Skeletal muscle satellite cell (primary cell): Measurements from ENCODE around the gene RPL22.

Experiments used
- H3K27me3 ChIP-seq: 2 replicates; pipeline ENCODE4 v1.7.0; 2013; ENCODE audit warnings: low read length; ENCODE audit not compliant: control insufficient read depth, insufficient read depth
- H3K36me3 ChIP-seq: 2 replicates; pipeline ENCODE4 v1.7.0; 2013; ENCODE audit warnings: mild to moderate bottlenecking, control low read depth, low read length; ENCODE audit not compliant: insufficient read depth
- H3K4me1 ChIP-seq: 2 replicates; pipeline ENCODE4 v1.7.0; 2013; ENCODE audit warnings: low read length; ENCODE audit not compliant: control insufficient read depth, insufficient read depth
- H3K4me2 ChIP-seq: 2 replicates; pipeline ENCODE4 v1.7.0; 2013; ENCODE audit warnings: mild to moderate bottlenecking, low read length
- H3K4me3 ChIP-seq: 2 replicates; pipeline ENCODE4 v1.7.0; 2013; ENCODE audit warnings: low read length
- H3K9ac ChIP-seq: 2 replicates; pipeline ENCODE4 v1.7.0; 2013; ENCODE audit warnings: mild to moderate bottlenecking, low read depth, low read length, moderate library complexity
- H3K9me3 ChIP-seq: replicated peaks from 2 replicates; pipeline ENCODE4 v1.7.0; 2013; ENCODE audit warnings: mild to moderate bottlenecking, control low read depth, low read length

Gene RPL22

GRCh38 chr1:6154525-6155319 is 44.7 kb downstream of the RPL22 start:
- H3K9ac ChIP-seq, result no peak overlapping the region
- H3K4me3 ChIP-seq, result no peak overlapping the region
- H3K9me3 ChIP-seq, result no peaks in the 10 kb centered on the region
- no peak overlapping the region for H3K4me2 ChIP-seq
- H3K27me3 ChIP-seq, result peaks cover 20% of the 10 kb centered on the region
- no peaks in the 10 kb centered on the region for H3K36me3 ChIP-seq
- peaks cover 11% of the 10 kb centered on the region for H3K4me1 ChIP-seq

GRCh38 chr1:6152882-6153281 is 46.5 kb downstream of the RPL22 start:
- Histone ChIP-seq H3K9ac (no peak overlapping the region), H3K4me2 (no peak overlapping the region), H3K36me3 (no peaks in the 10 kb centered on the region), H3K9me3 (no peaks in the 10 kb centered on the region), H3K4me3 (no peak overlapping the region), H3K4me1 (peaks cover 7% of the 10 kb centered on the region), H3K27me3 (peaks cover 32% of the 10 kb centered on the region)

GRCh38 chr1:6152181-6152580 is 47.2 kb downstream of the RPL22 start:
- H3K4me3 ChIP-seq, result no peak overlapping the region
- no peak overlapping the region for H3K4me2 ChIP-seq
- H3K9me3 ChIP-seq, result no peaks in the 10 kb centered on the region
- H3K4me1 ChIP-seq, result no peaks in the 10 kb centered on the region
- no peak overlapping the region for H3K9ac ChIP-seq
- H3K27me3 ChIP-seq, result peaks cover 36% of the 10 kb centered on the region
- H3K36me3 ChIP-seq, result no peaks in the 10 kb centered on the region

- H3K4me1 ChIP-seq, result no peaks in the 10 kb centered on the region
Measured at GRCh38 chr1:6151291-6151822, 48.0 kb downstream of the RPL22 start.

GRCh38 chr1:6150006-6150938 is 49.1 kb downstream of the RPL22 start:
- Histone ChIP-seq H3K9me3 (no peaks in the 10 kb centered on the region), H3K27me3 (peaks cover 43% of the 10 kb centered on the region)

More at GRCh38 chr1:6151291-6151822, 48.0 kb downstream of the RPL22 start:
- peaks cover 36% of the 10 kb centered on the region for H3K27me3 ChIP-seq
- H3K4me2 ChIP-seq, result no peak overlapping the region
- no peaks in the 10 kb centered on the region for H3K9me3 ChIP-seq
- H3K4me3 ChIP-seq, result no peak overlapping the region
- H3K9ac ChIP-seq, result no peak overlapping the region
- H3K36me3 ChIP-seq, result no peaks in the 10 kb centered on the region

GRCh38 chr1:6149597-6149996 is 49.8 kb downstream of the RPL22 start:
- no peaks in the 10 kb centered on the region for H3K9me3 ChIP-seq
- no peaks in the 10 kb centered on the region for H3K36me3 ChIP-seq
- no peak overlapping the region for H3K4me3 ChIP-seq
- no peaks in the 10 kb centered on the region for H3K4me1 ChIP-seq
- no peak overlapping the region for H3K4me2 ChIP-seq
- no peak overlapping the region for H3K9ac ChIP-seq
- peaks cover 50% of the 10 kb centered on the region for H3K27me3 ChIP-seq

More at GRCh38 chr1:6150006-6150938, 49.1 kb downstream of the RPL22 start:
- Histone ChIP-seq H3K9ac (no peak overlapping the region), H3K36me3 (no peaks in the 10 kb centered on the region), H3K4me1 (no peaks in the 10 kb centered on the region), H3K4me3 (no peak overlapping the region), H3K4me2 (no peak overlapping the region)

- Histone ChIP-seq H3K4me3 (no peak overlapping the region), H3K9ac (no peak overlapping the region), H3K9me3 (no peaks in the 10 kb centered on the region)
Measured at GRCh38 chr1:6148497-6149241, 50.7 kb downstream of the RPL22 start.

GRCh38 chr1:6145864-6146410 is 53.5 kb downstream of the RPL22 start:
- Histone ChIP-seq H3K4me2 (no peak overlapping the region), H3K9ac (no peak overlapping the region), H3K27me3 (peaks cover 40% of the 10 kb centered on the region), H3K4me1 (no peaks in the 10 kb centered on the region), H3K4me3 (no peak overlapping the region), H3K36me3 (no peaks in the 10 kb centered on the region), H3K9me3 (no peaks in the 10 kb centered on the region)

More at GRCh38 chr1:6148497-6149241, 50.7 kb downstream of the RPL22 start:
- Histone ChIP-seq H3K36me3 (no peaks in the 10 kb centered on the region), H3K4me2 (peak overlapping the region; percentile 33), H3K4me1 (no peaks in the 10 kb centered on the region), H3K27me3 (peaks cover 55% of the 10 kb centered on the region)

- H3K9ac ChIP-seq, result no peak overlapping the region
- H3K4me3 ChIP-seq, result no peak overlapping the region
- H3K27me3 ChIP-seq, result peaks cover 40% of the 10 kb centered on the region
- no peaks in the 10 kb centered on the region for H3K4me1 ChIP-seq
- no peaks in the 10 kb centered on the region for H3K9me3 ChIP-seq
- H3K4me2 ChIP-seq, result no peak overlapping the region
- H3K36me3 ChIP-seq, result no peaks in the 10 kb centered on the region
Measured at GRCh38 chr1:6145396-6145750, 54.0 kb downstream of the RPL22 start.

- H3K9me3 ChIP-seq, result no peaks in the 10 kb centered on the region
- H3K27me3 ChIP-seq, result peaks cover 42% of the 10 kb centered on the region
- no peaks in the 10 kb centered on the region for H3K36me3 ChIP-seq
- H3K4me1 ChIP-seq, result no peaks in the 10 kb centered on the region
- no peak overlapping the region for H3K4me3 ChIP-seq
- H3K9ac ChIP-seq, result no peak overlapping the region
- H3K4me2 ChIP-seq, result no peak overlapping the region
Measured at GRCh38 chr1:6144647-6145395, 54.6 kb downstream of the RPL22 start.
